Measurements from ENCODE around the gene C12orf57.

Gene C12orf57, protein sequence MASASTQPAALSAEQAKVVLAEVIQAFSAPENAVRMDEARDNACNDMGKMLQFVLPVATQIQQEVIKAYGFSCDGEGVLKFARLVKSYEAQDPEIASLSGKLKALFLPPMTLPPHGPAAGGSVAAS

DNA sequence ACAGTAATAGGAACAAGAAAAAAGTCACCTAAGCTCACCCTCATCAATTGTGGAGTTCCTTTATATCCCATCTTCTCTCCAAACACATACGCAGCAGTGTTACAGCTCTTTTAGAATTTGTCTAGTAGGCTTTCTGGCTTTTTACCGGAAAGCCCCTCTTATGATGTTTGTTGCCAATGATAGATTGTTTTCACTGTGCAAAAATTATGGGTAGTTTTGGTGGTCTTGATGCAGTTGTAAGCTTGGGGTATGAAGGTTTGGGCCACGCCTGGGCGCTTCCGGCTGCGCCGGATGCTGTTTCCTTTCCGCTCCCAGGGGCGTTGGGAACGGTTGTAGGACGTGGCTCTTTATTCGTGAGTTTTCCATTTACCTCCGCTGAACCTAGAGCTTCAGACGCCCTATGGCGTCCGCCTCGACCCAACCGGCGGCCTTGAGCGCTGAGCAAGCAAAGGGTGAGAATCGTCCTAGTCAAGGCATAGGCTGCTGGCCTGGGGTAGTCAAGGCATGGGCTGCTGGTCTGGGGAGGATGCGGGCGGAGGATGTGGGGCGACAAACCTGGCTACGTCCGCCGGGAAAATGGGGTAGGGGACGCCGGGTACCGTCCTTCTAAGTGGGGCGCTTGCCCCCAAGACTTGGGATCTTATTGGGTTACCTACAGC is at the start of gene C12orf57, which contains the start of gene RNU7-1:
Gene C12orf57, plus strand, starts transcription at position 301 of the 659 bp plus-strand sequence. Its CDS starts 100 bp downstream, at position 401.
Gene RNU7-1, plus strand, starts transcription at position 95 of the 659 bp plus-strand sequence.
- H3F3A ChIP-seq (ENCODE audit: insufficient read depth, low read length) = no peaks in the 10 kb centered on the region
- no peaks in the 10 kb centered on the region for H3K79me2 ChIP-seq (ENCODE audit: insufficient read depth, low read length)
- peak within 1 kb of the TSS; percentile 91 for H3K4me2 ChIP-seq (ENCODE audit: low read length)
- peak within 1 kb of the TSS; percentile 71 for H3K4me3 ChIP-seq (ENCODE audit: low read depth, low read length, poor library complexity, severe bottlenecking)
- H3K9me3 ChIP-seq (ENCODE audit: low read length) = no peaks in the 10 kb centered on the region
- H3K27ac ChIP-seq (ENCODE audit: low read depth, low read length, poor library complexity, severe bottlenecking) = peak within 1 kb of the TSS; percentile 91
- H4K20me1 ChIP-seq (ENCODE audit: insufficient read depth, low read length) = no peaks in the 10 kb centered on the region
- no peaks in the 10 kb centered on the region for H3K9me2 ChIP-seq (ENCODE audit: low read depth, low read length)
- peak within 1 kb of the TSS; percentile 28; the same call in 1 of the 2 replicates for H2AFZ ChIP-seq (ENCODE audit: low read length)
- peak within 1 kb of the TSS; percentile 79 for H3K9ac ChIP-seq (ENCODE audit: low read length)
- TF ChIP-seq, protein P1, sequence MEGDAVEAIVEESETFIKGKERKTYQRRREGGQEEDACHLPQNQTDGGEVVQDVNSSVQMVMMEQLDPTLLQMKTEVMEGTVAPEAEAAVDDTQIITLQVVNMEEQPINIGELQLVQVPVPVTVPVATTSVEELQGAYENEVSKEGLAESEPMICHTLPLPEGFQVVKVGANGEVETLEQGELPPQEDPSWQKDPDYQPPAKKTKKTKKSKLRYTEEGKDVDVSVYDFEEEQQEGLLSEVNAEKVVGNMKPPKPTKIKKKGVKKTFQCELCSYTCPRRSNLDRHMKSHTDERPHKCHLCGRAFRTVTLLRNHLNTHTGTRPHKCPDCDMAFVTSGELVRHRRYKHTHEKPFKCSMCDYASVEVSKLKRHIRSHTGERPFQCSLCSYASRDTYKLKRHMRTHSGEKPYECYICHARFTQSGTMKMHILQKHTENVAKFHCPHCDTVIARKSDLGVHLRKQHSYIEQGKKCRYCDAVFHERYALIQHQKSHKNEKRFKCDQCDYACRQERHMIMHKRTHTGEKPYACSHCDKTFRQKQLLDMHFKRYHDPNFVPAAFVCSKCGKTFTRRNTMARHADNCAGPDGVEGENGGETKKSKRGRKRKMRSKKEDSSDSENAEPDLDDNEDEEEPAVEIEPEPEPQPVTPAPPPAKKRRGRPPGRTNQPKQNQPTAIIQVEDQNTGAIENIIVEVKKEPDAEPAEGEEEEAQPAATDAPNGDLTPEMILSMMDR (IDR thresholded peaks at IDR 0.05; ENCODE audit: low read length) = no peak
- TF ChIP-seq EZH2 (IDR thresholded peaks at IDR 0.05; ENCODE audit: borderline replicate concordance, low read length) = no peak
- no peaks in the 10 kb centered on the region for H3K36me3 ChIP-seq (ENCODE audit: insufficient read depth, low read length)
- no peaks in the 10 kb centered on the region for H3K27me3 ChIP-seq (ENCODE audit: insufficient read depth, low read length)
- peaks cover 43% of the 10 kb centered on the region for H3K4me1 ChIP-seq (ENCODE audit: insufficient read depth, low read length, severe bottlenecking)

DNA sequence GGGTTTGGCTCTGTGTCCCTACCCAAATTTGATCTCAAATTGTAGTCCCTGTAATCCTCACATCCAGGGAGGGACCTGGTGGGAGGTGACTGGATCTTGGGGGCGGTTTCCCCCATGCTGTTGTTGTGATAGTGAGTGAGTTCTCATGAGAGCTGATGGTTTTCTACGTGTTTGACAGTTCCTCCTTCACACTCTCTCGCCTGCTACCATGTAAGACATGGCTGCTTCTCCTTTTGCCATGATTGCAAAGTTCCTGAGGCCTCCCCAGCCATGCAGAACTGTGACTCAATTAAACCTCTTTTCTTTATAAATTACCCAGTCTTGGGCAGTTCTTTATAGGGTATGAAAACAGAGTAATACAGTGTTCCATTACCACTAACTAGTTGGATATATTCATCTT is 49.5 kb upstream of the C12orf57 start:
- no peak overlapping the region for H3K4me3 ChIP-seq (ENCODE audit: low read depth, low read length, poor library complexity, severe bottlenecking)
- H3K79me2 ChIP-seq (ENCODE audit: insufficient read depth, low read length) = no peaks in the 10 kb centered on the region
- no peak overlapping the region for H3K4me2 ChIP-seq (ENCODE audit: low read length)
- TF ChIP-seq, protein P1 (IDR thresholded peaks at IDR 0.05; ENCODE audit: low read length) = no peak
- TF ChIP-seq EZH2 (IDR thresholded peaks at IDR 0.05; ENCODE audit: borderline replicate concordance, low read length) = no peak
- H3K27ac ChIP-seq (ENCODE audit: low read depth, low read length, poor library complexity, severe bottlenecking) = no peak overlapping the region
- H3K9ac ChIP-seq (ENCODE audit: low read length) = no peak overlapping the region
- no peaks in the 10 kb centered on the region for H3K36me3 ChIP-seq (ENCODE audit: insufficient read depth, low read length)
- H3K9me3 ChIP-seq (ENCODE audit: low read length) = no peaks in the 10 kb centered on the region
- no peaks in the 10 kb centered on the region for H3F3A ChIP-seq (ENCODE audit: insufficient read depth, low read length)
- no peaks in the 10 kb centered on the region for H3K27me3 ChIP-seq (ENCODE audit: insufficient read depth, low read length)
- H3K9me2 ChIP-seq (ENCODE audit: low read depth, low read length) = no peaks in the 10 kb centered on the region
- no peak overlapping the region for H2AFZ ChIP-seq (ENCODE audit: low read length)
- H4K20me1 ChIP-seq (ENCODE audit: insufficient read depth, low read length) = no peaks in the 10 kb centered on the region
- H3K4me1 ChIP-seq (ENCODE audit: insufficient read depth, low read length, severe bottlenecking) = peaks cover 13% of the 10 kb centered on the region

DNA sequence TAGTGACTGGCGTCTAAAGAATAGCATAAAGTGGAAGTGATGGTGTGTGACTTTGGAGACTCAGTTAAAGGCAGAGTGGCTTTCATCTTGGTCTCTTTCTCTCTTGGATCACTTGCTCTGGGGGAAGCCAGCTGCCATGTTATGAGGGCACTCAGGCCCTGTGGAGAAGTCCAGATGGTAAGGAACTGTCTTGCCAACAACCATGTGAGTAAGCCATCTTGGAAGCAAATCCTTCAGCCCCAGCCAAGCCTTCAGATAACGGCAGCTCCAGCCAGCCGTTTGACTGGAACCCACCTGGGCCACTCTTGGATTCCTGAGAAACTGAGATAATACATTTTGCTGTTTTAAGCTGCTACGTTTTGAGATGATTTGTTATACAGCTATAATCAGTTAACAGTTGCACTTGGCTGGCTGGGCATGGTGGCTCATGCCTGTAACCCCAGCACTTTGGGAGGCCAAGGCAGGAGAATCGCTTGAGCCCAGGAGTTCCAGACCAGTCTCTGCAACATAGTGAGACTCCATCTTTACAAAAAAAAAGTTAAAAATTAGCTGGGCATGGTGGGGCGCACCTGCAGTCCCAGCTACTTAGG is 46.9 kb upstream of the C12orf57 start:
- no peaks in the 10 kb centered on the region for H3K9me2 ChIP-seq (ENCODE audit: low read depth, low read length)
- no peak overlapping the region for H3K9ac ChIP-seq (ENCODE audit: low read length)
- no peak overlapping the region for H3K27ac ChIP-seq (ENCODE audit: low read depth, low read length, poor library complexity, severe bottlenecking)
- no peaks in the 10 kb centered on the region for H3K36me3 ChIP-seq (ENCODE audit: insufficient read depth, low read length)
- H3K27me3 ChIP-seq (ENCODE audit: insufficient read depth, low read length) = no peaks in the 10 kb centered on the region
- H3K4me3 ChIP-seq (ENCODE audit: low read depth, low read length, poor library complexity, severe bottlenecking) = no peak overlapping the region
- no peak overlapping the region for H2AFZ ChIP-seq (ENCODE audit: low read length)
- no peaks in the 10 kb centered on the region for H3K79me2 ChIP-seq (ENCODE audit: insufficient read depth, low read length)
- H4K20me1 ChIP-seq (ENCODE audit: insufficient read depth, low read length) = no peaks in the 10 kb centered on the region
- no peaks in the 10 kb centered on the region for H3K9me3 ChIP-seq (ENCODE audit: low read length)
- no peak overlapping the region for H3K4me2 ChIP-seq (ENCODE audit: low read length)
- TF ChIP-seq, protein P1 (IDR thresholded peaks at IDR 0.05; ENCODE audit: low read length) = no peak
- no peak for TF ChIP-seq EZH2 (IDR thresholded peaks at IDR 0.05; ENCODE audit: borderline replicate concordance, low read length)
- H3F3A ChIP-seq (ENCODE audit: insufficient read depth, low read length) = no peaks in the 10 kb centered on the region
- H3K4me1 ChIP-seq (ENCODE audit: insufficient read depth, low read length, severe bottlenecking) = peaks cover 6% of the 10 kb centered on the region
